GM18508 (cell line): ENCODE measurements around the gene NTNG2.
"Not testable (repeated sequence)": the region's sequence is repeated elsewhere in the genome, so short reads cannot be mapped to it uniquely, and the experiment has no call there.

Experiments
- ATAC-seq: cut with Tn5 transposase; IDR thresholded peaks from one replicate; pipeline ENCODE4 v1.9.1; 2021; ENCODE audit warnings: moderate number of reproducible peaks; ENCODE audit not compliant: insufficient read depth, unreplicated experiment

NTNG2 gene

GRCh38 chr9:132244582-132245455, 83.0 kb downstream of the NTNG2 start:
- ATAC-seq = no peak

GRCh38 chr9:132245465-132245864, 83.6 kb downstream of the NTNG2 start:
- no peak for ATAC-seq

- ATAC-seq = no peak
These were observed 86.1 kb downstream of the NTNG2 start for GRCh38 chr9:132247942-132248341.

- no peak for ATAC-seq
These were observed 87.3 kb downstream of the NTNG2 start for GRCh38 chr9:132249123-132249522.

GRCh38 chr9:132249690-132250089, 87.8 kb downstream of the NTNG2 start:
- ATAC-seq = no peak

GRCh38 chr9:132250324-132251262, 88.7 kb downstream of the NTNG2 start:
- ATAC-seq = no peak

GRCh38 chr9:132260846-132261245, 99.0 kb downstream of the NTNG2 start:
- ATAC-seq = no peak

GRCh38 chr9:132266017-132266416, 104.2 kb downstream of the NTNG2 start:
- no peak for ATAC-seq

GRCh38 chr9:132267660-132268059, 105.8 kb downstream of the NTNG2 start:
- ATAC-seq = no peak

GRCh38 chr9:132268725-132269352, 107.0 kb downstream of the NTNG2 start:
- ATAC-seq = no peak

GRCh38 chr9:132269704-132270516, 108.1 kb downstream of the NTNG2 start:
- ATAC-seq = not testable (repeated sequence)

GRCh38 chr9:132274861-132275260, 113.0 kb downstream of the NTNG2 start:
- ATAC-seq = no peak

- ATAC-seq = no peak
These were observed 121.3 kb downstream of the NTNG2 start for GRCh38 chr9:132283165-132283564.

- ATAC-seq = no peak
These were observed 122.0 kb downstream of the NTNG2 start for GRCh38 chr9:132283863-132284262.

GRCh38 chr9:132287256-132287760, 125.5 kb downstream of the NTNG2 start:
- no peak for ATAC-seq

- ATAC-seq = no peak
These were observed 126.5 kb downstream of the NTNG2 start for GRCh38 chr9:132288361-132288760.

GRCh38 chr9:132288966-132289365, 127.1 kb downstream of the NTNG2 start:
- no peak for ATAC-seq

- no peak for ATAC-seq
These were observed 131.4 kb downstream of the NTNG2 start for GRCh38 chr9:132293145-132293721.
